Stimulated activated CD4-positive, alpha-beta T cell treated with anti-CD3 and anti-CD28 coated beads, Interleukin-12 subunit alpha, Interleukin-12 subunit beta, amount 100 ng/mL, for 48 hours (primary cell): ENCODE results near the gene POLR2A.
"Not testable (repeated sequence)": the region's sequence is repeated elsewhere in the genome, so short reads cannot be mapped to it uniquely, and the experiment has no call there.

ENCODE experiments used
- DNase-seq, 3 donors: peaks; one replicate each; pipeline ENCODE4 v3.0.0-alpha.2; 2020; ENCODE audit warnings: low read depth in 2 of 3, low spot score in 1 of 3

Gene POLR2A

GRCh38 chr17:7460850-7461660 lies 23.1 kb upstream of the POLR2A start:
- DNase-seq, result no peak

- no peak for DNase-seq
Measured at GRCh38 chr17:7462474-7463371, 21.4 kb upstream of the POLR2A start.

GRCh38 chr17:7463372-7463846 lies 20.8 kb upstream of the POLR2A start:
- no peak for DNase-seq

- no peak for DNase-seq
Measured at GRCh38 chr17:7464081-7464480, 20.1 kb upstream of the POLR2A start.

GRCh38 chr17:7465597-7466275 lies 18.4 kb upstream of the POLR2A start:
- DNase-seq, result no peak

- DNase-seq, result no peak
Measured at GRCh38 chr17:7466318-7466638, 17.9 kb upstream of the POLR2A start.

GRCh38 chr17:7466639-7467341 lies 17.4 kb upstream of the POLR2A start:
- DNase-seq, result no peak

GRCh38 chr17:7467498-7467897 lies 16.7 kb upstream of the POLR2A start:
- no peak for DNase-seq

- no peak for DNase-seq
Measured at GRCh38 chr17:7468290-7468689, 15.9 kb upstream of the POLR2A start.

- DNase-seq, result no peak
Measured at GRCh38 chr17:7468804-7469389, 15.3 kb upstream of the POLR2A start.

GRCh38 chr17:7469843-7470242 lies 14.3 kb upstream of the POLR2A start:
- DNase-seq, result not testable (repeated sequence)

GRCh38 chr17:7470457-7470973 lies 13.7 kb upstream of the POLR2A start:
- DNase-seq, result not testable (repeated sequence)

- no peak for DNase-seq
Measured at GRCh38 chr17:7471729-7472128, 12.4 kb upstream of the POLR2A start.

GRCh38 chr17:7474767-7475166 lies 9.4 kb upstream of the POLR2A start:
- not testable (repeated sequence) for DNase-seq

- DNase-seq, result no peak
Measured at GRCh38 chr17:7475764-7476422, 8.3 kb upstream of the POLR2A start.

GRCh38 chr17:7476494-7476893 lies 7.7 kb upstream of the POLR2A start:
- DNase-seq, result no peak

- no peak for DNase-seq
Measured at GRCh38 chr17:7476951-7477350, 7.2 kb upstream of the POLR2A start.

- no peak for DNase-seq
Measured at GRCh38 chr17:7477392-7478275, 6.5 kb upstream of the POLR2A start.
